C4-2B (cell line): ENCODE measurements around the gene DRICH1.
"Not testable (repeated sequence)": the region's sequence is repeated elsewhere in the genome, so short reads cannot be mapped to it uniquely, and the experiment has no call there.

Source experiments
- H3K27ac ChIP-seq: fragments of 450-650 bp; 2 replicates; pipeline ENCODE4 v1.5.1; 2017
- CTCF ChIP-seq: fragments of 450-650 bp; conservative IDR thresholded peaks from 2 replicates; pipeline ENCODE4 v1.5.1; 2017; ENCODE audit warnings: mild to moderate bottlenecking
- ZFX ChIP-seq: fragments of 450-650 bp; IDR thresholded peaks from 2 replicates; pipeline ENCODE4 v1.6.1; 2017

Gene DRICH1

GRCh38 chr22:23673826-23674690, 41.9 kb upstream of the DRICH1 start:
- no peak for TF ChIP-seq ZFX
- TF ChIP-seq CTCF, result no peak
- H3K27ac ChIP-seq, result no peak overlapping the region

GRCh38 chr22:23673050-23673620, 41.0 kb upstream of the DRICH1 start:
- TF ChIP-seq CTCF (no peak), ZFX (no peak)
- no peak overlapping the region for H3K27ac ChIP-seq

- H3K27ac ChIP-seq, result not testable (repeated sequence)
These were observed 40.4 kb upstream of the DRICH1 start for GRCh38 chr22:23672307-23673049.

GRCh38 chr22:23671387-23671786, 39.3 kb upstream of the DRICH1 start:
- not testable (repeated sequence) for H3K27ac ChIP-seq

GRCh38 chr22:23670378-23671295, 38.5 kb upstream of the DRICH1 start:
- H3K27ac ChIP-seq, result no peak overlapping the region
- TF ChIP-seq ZFX (no peak), CTCF (no peak)

GRCh38 chr22:23660381-23660780, 28.3 kb upstream of the DRICH1 start:
- H3K27ac ChIP-seq, result not testable (repeated sequence)

GRCh38 chr22:23657727-23658126, 25.6 kb upstream of the DRICH1 start:
- TF ChIP-seq CTCF, result no peak
- TF ChIP-seq ZFX, result no peak
- no peak overlapping the region for H3K27ac ChIP-seq

GRCh38 chr22:23655891-23656475, 23.9 kb upstream of the DRICH1 start:
- no peak for TF ChIP-seq CTCF
- TF ChIP-seq ZFX, result no peak
- H3K27ac ChIP-seq, result no peak overlapping the region
